Fibroblast of pulmonary artery (primary cell): ENCODE measurements around the gene COL6A2.

Experiments
- DNase-seq: peaks from one replicate; pipeline ENCODE4 v3.0.0-alpha.2; 2010; ENCODE audit warnings: low read depth
- H3K4me3 ChIP-seq: replicated peaks from 2 replicates; pipeline ENCODE4 v1.5.1; 2011; ENCODE audit warnings: low read depth, mild to moderate bottlenecking, control low read depth, low read length, moderate library complexity
- TF ChIP-seq, protein P1 (sequence below): IDR thresholded peaks from 2 replicates; pipeline ENCODE4 v1.5.1; 2011; ENCODE audit warnings: mild to moderate bottlenecking, control low read depth, low read length, inconsistent platforms; ENCODE audit errors: missing control alignments

Gene COL6A2

DNA sequence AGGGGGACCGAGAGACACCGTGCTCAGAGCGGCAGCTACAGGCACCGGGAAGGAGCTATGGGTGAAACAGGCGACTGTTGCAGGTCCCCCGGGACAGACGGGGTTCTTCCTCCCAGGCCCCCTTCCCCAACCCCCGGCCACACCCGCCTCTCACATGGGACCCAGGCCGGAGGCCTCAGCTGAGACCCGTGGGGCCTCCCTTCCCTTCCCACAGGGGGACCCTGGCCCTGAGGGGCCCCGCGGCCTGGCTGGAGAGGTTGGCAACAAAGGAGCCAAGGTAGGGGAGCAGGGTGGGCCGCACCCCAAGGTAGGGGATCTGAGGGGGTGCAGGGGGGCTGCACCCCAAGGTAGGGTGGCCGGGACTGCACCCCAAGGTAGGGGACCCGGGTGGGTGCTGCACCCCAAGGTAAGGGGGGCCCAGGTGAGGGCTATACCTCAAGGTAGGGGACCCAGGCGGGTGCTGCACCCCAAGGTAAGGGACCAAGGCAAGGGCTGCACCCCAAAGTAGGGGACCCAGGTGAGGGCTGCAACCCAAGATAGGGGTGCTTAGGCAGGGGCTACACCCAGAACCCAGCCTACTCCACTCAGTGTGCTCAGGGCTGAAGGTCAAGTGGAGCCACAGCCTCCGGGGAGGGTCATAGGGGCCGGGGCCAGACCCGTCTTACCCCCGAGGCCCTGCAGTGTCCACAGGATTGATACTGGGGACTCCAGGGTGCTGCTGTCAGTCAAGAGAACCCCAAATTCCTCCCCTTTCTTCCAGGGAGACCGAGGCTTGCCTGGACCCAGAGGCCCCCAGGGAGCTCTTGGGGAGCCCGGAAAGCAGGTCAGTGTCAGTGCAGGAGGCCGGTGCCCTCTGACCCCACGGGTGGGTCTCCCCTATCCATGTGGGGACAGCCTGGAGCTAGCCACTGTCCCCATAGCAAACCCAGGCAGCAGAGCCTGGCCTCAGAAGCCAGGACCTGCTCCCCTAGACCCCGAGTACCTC, 22.7 kb downstream of the COL6A2 start:
- H3K4me3 ChIP-seq = no peak overlapping the region
- TF ChIP-seq, protein P1, sequence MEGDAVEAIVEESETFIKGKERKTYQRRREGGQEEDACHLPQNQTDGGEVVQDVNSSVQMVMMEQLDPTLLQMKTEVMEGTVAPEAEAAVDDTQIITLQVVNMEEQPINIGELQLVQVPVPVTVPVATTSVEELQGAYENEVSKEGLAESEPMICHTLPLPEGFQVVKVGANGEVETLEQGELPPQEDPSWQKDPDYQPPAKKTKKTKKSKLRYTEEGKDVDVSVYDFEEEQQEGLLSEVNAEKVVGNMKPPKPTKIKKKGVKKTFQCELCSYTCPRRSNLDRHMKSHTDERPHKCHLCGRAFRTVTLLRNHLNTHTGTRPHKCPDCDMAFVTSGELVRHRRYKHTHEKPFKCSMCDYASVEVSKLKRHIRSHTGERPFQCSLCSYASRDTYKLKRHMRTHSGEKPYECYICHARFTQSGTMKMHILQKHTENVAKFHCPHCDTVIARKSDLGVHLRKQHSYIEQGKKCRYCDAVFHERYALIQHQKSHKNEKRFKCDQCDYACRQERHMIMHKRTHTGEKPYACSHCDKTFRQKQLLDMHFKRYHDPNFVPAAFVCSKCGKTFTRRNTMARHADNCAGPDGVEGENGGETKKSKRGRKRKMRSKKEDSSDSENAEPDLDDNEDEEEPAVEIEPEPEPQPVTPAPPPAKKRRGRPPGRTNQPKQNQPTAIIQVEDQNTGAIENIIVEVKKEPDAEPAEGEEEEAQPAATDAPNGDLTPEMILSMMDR = no peak
- no peak for DNase-seq

DNA sequence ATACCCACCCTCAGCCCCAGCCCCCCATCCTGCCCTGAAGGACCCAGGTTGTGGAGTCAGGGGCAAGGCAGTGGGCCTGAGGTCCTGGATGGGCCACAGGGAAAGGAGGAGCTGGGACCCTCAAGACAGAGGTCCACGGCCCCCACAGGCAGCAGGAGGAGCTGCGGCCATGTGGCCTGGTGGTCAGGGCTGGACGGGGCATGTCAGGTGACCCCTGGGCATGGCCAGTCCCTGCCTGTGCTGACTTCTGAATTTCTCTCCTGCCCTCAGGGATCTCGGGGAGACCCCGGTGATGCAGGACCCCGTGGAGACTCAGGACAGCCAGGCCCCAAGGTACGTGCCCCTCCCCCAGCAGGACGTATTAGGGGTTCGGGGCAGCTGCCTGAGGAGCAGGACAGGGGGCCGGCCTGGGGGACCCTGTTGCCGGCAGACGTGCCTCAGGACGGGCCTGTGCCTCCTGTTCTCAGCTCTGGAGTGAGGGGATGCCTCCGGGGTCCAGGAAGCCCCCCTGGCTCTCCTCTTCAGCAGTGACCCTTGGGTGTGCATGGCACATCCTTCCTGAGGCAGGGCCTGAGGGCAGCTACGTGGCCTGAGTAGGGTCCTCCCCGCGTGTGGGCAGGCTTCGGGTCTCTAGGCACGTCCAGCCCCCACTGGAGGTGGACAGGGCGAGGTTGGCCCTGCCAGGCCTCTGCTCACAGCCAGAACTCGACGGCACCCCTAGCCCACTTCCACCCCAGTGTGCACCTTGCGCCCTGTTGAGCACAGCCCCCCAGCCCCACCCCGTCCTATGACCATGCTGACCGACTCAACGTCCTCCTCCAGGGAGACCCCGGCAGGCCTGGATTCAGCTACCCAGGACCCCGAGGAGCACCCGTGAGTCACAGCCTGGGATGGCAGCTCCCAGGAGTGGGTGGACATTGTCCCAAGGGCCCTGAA, 23.6 kb downstream of the COL6A2 start:
- TF ChIP-seq, protein P1 = no peak
- no peak overlapping the region for H3K4me3 ChIP-seq
- no peak for DNase-seq

DNA sequence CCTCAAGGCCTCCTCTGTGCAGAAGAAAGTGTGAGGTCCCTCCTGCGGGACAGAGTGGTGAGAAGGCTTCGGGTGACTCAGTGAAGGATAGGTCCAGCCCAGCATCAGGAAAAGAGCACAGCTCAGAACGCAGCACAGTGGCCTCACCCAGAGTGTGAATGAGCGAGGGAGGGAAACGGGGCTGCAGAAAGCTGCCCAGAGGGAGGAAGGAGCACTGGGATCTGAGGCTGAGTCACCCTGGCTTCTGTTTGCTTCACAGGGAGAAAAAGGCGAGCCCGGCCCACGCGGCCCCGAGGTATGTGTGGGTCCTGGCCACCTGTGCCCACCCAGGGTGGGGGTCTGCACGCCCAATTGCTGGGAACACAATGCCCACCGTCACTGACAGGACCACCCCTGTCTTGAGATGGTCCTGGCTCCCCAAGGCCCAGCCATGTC, 24.3 kb downstream of the COL6A2 start:
- TF ChIP-seq, protein P1 = no peak
- no peak overlapping the region for H3K4me3 ChIP-seq
- DNase-seq = peak; percentile 77

DNA sequence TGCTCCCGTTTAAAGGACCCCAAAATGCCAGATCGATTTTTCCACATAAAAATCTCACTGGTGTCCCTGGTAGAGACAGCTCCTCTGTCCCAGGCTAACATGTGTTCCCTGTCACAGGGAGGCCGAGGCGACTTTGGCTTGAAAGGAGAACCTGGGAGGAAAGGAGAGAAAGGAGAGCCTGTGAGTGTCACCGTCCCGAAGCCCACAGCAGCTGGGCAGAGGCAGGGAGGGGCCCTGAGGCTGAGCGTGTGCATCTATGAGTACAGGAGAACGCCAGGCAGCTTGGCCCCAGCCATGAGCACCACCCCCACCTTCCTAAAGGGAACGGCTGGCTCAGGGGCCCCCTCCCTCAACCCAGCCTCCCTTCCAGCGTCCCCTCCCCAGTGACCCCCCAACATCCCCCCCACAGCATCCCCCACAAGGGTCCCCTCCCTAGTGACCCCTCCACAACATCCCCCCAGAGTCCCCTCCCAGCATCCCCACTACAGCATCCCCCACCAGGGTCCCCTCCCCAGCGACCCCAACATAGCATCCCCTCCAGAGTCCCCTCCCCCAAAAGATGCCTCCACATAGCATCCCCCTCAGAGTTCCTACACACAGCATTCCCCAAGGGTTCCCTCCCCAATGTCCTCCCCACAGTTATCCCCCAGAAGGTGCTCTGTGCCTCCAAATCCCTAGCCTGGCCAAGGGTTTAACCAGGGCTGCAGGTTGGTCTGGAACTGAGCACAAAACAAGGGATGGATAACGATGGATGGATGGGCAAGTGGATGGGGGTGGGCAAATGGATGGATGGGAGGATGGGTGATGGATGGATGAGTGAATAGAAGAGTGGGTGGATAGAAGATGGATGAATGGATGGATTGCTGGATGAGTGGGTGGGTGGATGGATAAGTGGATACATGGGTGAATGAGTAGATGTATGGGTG, 25.1 kb downstream of the COL6A2 start:
- no peak overlapping the region for H3K4me3 ChIP-seq
- TF ChIP-seq, protein P1 = no peak
- DNase-seq = no peak

DNA sequence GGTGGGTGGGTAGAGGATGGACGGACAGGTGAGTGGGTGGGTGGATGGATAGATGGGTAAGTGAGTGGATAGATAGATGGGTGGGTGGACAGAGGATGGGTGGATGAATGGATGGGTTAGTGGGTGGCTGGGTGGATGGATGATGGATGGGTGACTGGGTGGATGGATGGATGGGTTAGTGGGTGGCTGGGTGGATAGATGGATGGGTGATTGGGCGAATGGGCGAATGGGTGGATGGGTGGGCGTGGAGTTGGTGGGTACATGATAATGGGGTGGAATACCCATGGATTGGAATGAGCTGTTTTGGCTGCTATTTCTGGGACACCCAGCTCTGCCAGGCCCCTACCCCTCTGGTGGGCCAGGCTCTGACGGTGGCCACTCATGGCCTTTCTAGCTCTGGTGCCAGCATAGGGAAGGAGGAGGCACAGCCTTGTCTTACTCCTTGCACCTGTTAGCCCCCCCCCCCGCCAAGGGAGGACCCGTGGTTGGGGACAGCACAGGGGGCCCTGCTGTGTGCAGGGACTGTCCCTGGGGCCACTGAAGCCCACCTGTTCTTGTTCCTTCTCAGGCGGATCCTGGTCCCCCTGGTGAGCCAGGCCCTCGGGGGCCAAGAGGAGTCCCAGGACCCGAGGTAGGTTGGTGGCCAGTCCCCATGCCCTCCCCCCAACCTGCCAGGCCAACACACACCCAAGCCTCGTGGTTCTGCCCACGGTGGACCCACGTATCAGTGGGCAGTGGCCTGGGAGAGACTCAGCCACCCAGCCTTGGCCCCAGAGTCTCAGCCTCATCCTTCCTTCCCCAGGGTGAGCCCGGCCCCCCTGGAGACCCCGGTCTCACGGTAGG, 26.4 kb downstream of the COL6A2 start:
- DNase-seq = no peak
- no peak overlapping the region for H3K4me3 ChIP-seq
- TF ChIP-seq, protein P1 = no peak
